Measurements from ENCODE around the gene CDH4.

- TF ChIP-seq CTCF (IDR thresholded peaks at IDR 0.05; ENCODE audit: insufficient read depth, low read length, poor library complexity, severe bottlenecking) = no peak
- no peak for TF ChIP-seq EZH2phosphoT487 (conservative IDR thresholded peaks at IDR 0.05; ENCODE audit: low read length)
Observed at GRCh38 chr20:61955668-61956395, 703.8 kb downstream of the CDH4 start.
